Effector CD8-positive, alpha-beta T cell (primary cell): ENCODE data around the gene PDE11A.

ENCODE experiments used
- DNase-seq: peaks from one replicate; lab custom pipeline; 2025; lab: John Stamatoyannopoulos, UW

Gene PDE11A

DNA sequence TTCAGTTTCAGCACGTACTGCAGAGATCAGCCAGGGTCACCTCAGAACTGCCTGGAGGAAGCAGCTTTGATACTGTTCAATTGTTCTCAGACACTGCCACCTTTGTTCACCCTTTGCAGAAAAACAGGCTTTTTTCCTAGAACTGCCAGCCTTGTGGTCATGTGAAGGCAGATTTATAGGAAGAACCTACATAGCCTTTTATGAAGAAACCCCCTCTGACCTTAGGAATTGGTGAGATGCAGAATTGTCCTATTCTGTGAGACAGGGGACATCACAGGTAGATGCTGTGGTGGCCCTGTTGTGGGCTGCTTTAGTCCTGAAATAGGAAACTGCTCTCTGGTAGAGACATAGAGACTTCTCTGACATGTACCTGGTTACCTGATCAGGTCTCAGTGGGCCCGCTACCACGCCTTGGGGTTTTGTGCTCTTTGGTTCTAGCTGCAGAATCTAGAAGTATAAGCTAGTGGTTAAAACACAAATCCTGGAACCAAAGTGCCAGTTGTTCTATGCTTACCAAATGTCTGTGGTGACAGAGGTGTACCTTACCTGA is 473.4 kb downstream of the PDE11A start:
- DNase-seq = no peak

DNA sequence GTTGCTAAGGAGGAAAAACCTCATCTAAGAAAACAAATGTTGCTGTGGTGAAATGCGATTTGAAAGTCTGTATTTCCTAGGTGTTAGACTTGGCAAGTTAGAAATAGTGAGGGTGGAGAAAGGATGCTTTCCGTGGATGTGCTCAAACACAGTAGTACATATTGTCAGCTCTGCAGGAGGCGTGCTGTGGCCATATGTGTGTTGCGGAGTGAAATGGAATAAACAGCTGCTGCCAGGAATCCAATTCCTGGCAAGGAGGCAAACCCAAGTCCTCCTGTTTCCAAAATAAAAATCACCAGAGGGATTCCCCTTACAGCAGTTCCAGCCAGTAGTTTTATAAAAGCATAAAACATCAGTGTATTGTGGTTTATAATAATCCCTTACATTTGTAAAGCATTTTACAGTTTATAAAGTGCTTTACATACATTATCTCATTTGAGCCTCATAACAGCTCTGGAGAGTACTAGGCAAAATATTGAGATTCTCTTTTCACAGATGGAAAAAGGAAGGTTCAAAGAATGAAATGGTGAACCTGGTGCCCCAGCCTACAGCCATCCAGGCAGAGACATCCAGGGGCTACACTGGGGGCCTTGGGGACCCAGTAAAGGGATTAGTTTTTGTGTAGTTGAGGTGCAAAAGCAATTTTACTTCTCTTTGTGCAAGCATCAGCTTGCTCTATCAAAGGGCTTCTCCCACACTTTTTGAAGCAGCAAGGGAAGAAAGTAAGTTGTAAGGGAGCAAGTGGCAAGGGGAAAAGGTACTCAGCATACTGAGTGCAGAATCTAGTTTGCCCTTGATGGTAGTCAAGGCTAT is 474.0 kb downstream of the PDE11A start:
- DNase-seq = no peak

DNA sequence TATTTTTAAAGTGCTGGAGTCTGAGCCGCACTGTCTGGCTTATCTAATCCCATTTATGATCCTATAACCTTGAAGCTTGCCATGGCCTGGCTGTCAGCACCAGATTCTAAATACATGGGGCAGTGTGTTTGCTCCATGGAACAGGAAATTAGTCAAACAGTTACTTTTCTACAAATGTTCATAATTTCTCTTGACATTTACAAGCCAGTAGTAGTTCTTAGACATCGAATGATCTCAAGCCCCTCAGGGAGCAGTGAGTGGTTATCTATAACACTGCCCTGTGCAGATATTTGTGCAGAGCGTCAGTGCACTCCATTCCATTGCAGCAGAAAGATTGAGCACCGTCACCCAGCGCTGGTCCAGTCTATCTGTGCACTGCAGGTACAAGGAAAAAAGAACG is 474.8 kb downstream of the PDE11A start:
- DNase-seq = no peak

DNA sequence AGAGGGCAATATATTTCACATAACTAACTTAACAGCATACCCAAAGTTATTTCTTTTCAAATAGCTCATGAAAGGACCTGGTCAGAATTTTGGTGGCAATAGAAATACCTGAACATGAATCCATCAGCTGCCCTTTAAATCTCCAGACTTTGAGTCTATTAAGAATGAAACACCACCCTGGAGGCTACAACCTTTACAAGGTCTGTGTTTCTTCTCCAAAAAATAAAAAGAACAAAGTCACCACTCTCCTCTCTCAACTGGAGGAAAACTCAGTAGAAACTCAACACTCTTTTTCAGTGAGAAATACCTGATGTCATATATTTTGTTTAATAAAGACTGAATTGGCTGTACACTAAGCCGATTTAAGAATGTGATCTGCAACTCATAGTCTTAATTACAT is 475.7 kb downstream of the PDE11A start:
- DNase-seq = no peak

DNA sequence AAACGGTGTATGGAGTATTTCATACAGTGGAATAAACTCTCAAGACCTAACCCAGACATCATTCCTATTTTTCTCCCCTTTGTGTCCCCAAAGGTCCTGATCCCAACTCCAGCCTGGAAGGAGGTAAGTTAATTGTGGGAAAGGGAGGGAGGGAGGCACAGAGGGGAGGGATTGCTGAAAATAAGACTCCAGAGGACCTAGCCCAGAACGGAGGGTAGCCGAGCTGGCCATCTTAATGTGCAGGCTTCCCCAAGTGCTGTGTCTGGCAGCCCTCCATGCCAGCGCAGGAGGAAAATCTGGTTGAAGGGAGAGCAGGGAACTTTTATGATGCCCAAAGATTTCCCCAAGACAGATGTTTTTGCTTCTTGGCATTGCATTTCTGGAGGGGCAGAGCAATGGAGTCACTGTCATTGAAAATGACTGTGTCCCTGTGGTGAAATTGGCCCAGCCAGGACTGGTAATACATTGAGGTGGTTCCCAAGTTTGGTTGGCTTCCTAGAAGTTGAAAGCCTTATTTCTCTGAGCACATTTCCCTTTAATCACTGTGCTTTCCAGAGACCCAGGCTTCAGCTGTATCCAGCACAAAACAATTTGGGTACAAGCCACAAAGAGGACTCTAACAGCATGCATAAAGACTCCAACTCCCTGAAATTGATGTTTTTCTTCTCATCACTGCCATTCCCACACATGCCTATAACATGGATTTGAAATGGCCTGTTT is 477.3 kb downstream of the PDE11A start:
- no peak for DNase-seq

DNA sequence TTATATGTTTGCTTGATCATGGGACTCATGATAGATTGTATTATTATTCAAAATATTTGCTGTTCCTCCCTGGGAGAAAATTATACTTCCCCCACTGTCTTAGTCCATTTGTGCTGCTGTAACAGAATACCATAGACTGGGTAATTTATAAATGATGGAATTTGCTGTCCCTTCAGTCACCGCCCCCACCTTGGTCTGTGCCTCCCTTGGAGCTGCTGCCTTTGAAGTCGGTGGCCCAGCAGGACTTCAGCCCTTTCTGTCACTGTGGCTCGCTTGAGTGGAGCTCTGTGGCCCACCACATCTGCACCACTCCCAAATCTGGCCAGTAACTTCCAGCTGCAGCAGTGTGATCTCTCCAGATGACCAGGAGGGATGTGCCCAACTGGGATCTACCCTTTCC is 479.2 kb downstream of the PDE11A start:
- DNase-seq = no peak

DNA sequence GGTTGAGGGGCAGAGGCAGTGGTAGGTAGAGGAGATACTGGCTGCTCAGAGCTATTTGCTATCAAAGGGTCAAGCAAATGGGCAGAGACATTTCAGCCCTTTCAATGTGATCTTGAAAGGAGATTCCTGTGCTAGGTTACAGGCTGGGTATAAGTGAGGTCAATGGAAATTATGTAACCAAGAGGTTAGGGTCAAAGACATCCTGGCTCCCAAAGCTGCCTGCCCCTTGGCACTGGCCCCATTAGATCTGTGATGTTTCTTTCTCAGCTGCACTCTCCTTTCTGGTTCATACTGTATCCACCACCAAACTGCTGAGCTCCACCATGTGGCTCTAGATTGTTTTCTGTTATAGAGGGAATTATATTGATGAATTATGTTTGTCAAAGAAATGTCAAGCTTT is 479.6 kb downstream of the PDE11A start:
- DNase-seq = no peak

DNA sequence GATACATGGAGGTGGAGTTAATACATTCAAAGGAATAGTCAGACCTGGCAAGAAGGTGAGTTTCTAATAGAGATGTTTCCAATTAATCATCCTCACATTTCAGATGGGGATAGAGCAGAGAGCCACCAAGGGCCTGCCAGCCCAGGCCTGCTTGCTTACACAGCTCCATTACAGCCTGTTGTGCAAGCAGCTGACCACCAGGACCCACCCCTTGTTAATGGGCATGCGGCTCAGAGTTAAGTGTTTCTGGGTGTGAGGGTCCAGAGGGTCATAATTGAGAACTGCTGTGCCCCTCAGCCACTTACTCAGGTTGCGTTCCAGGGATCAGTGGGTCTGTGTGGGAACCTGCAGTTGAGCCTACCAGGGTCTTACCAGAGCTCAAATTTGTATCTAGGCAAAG is 480.2 kb downstream of the PDE11A start:
- DNase-seq = no peak

DNA sequence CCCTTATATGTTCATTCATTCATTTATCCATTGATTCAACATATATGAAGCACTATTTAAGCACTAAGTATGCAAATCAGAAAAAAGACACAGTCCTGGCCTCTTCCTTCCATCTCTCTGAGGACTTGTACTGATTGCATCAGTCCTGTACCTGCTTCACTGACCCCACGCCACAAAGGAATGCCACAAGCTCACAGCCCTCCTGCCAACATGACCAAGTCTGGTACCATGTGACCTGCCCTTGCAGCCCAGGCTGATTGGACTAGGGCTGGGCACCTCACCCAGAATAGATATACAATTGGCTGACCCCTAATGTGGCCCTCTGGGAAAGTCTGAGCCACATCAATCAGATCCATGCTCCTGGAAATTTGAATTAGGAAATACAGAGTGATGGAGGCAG is 483.4 kb downstream of the PDE11A start:
- no peak for DNase-seq

DNA sequence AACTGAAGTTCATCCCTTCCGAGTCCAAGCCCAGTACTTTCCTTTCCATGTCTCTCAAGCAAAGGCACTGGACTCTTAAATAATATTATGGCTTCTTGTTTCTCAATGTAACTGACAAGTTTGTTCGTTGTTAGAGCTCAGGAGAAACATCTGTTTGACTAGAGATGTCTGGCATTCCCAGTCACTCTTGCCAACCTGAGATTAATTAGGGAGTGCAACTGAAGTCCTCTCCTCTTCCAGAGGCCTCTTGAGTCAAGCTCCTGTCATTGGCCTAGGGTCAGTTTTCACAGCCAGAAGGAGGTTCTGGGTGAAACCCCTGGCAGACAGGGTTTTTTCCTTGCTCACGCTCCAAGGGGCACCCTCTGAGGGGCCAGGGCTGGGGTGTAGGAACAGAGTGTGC is 483.9 kb downstream of the PDE11A start:
- DNase-seq = no peak

DNA sequence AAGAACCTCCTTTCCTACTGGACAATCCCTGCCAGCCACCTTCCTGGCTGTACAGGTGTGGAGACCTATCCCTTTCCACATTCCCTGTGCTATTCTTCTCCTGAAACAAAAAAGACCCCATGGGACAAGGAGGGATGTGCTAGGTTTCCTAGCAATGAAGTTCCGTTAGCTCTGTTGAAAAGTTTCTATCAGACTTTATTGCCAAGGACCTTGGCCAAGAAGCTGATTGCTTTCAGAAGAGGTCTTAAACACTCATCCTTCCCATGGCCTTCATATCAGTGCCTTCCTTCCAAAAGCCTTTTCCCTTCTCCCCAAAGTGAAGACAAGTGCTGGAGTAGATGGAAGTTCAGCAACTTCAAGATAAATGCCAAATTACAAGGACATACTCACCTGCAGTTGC is 485.2 kb downstream of the PDE11A start:
- no peak for DNase-seq

DNA sequence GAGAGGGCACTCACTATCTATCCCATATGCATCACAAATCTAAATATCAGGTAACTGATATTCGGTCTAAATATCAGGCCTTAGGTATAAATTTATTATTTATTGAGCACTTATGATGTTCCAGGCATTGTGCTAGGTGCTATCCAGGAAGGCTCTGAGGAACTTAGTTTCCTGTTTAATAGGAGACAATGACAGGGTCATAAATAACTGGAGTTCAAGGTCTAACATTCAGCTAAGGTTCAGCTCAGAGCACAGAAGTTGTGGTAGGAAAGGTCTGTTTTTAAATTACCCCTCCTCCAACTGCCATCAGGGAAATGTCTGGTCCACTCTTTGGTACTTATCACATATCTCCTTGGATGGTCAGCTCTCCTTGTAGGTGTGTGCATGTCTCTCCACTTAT is 486.4 kb downstream of the PDE11A start:
- no peak for DNase-seq

DNA sequence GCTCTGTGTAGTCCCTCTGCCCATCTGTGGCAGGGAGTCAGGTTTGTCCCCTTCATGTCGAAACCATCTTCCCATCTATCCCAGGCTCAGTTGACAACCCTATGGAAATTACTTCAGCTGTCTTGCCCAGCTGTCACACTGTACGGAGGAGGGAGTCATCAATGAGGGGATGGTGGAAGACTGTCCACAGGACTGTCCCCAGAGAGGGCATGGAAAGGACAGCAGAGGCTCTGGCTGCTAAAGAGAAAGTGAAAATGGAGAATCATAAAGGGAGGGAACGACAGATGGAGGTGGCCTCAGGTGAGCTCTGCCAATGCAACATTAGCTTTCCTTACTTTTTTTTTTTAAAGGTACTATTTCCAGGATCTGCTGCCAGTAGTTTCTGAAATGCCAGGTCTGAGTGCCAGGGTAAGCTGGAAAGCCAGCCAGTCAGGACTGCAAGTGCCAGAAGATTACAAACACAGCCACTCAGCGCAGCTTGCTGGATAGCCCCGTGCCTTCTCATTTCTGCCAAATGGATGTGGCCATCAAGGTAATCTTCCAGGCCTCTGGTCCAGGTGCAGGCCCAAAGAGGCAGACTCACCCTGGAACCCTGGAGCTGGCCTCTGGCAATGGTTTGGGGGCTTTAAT is 487.2 kb downstream of the PDE11A start:
- DNase-seq = no peak

DNA sequence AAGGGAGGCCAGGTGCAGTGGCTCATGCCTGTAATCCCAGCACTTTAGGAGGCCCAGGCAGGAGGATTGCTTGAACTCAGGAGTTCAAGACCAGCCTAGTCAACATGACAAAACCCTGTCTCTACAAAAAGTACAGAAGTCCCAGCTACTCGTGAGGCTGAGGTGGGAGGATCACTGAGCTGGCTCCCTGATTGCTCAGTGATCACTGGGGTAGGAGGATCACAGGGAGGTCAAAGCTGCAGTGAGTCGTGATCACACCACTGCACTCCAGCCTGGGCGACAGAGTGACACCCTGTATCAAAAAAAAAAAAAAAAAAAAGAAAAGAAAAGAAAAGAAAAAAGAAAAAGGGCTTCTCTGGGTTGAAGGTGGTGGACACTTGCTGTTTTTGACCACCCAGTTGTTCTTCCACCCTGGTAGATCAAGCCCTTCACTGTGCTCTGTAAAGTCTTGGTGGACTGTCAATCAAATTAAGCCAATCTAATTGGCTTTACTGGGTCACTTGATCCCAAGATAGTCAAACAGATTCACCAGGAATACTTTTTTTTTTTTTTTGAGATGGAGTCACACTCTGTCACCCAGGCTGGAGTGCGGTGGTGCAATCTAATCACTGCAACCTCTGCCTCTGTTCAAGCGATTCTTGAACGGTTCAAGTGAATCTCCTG is 488.4 kb downstream of the PDE11A start:
- DNase-seq = no peak

DNA sequence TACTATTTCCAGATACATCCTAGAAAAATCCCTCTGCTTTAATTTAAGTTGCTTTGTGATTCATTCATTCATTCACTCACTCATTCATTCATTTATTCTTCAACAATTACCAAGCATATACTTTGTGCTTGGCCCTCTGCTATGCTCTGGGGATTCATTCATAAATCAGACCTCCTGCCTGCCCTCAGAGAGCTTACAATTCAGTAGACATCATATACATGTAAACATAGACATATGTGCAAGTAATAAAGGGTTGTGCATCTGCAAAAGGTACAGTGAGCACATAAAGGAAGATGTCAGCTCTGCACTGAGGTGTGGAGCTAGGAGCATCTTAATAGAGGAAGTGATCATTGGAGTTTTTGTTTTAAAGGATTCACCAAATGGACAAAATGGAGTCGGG is 490.6 kb downstream of the PDE11A start:
- no peak for DNase-seq

DNA sequence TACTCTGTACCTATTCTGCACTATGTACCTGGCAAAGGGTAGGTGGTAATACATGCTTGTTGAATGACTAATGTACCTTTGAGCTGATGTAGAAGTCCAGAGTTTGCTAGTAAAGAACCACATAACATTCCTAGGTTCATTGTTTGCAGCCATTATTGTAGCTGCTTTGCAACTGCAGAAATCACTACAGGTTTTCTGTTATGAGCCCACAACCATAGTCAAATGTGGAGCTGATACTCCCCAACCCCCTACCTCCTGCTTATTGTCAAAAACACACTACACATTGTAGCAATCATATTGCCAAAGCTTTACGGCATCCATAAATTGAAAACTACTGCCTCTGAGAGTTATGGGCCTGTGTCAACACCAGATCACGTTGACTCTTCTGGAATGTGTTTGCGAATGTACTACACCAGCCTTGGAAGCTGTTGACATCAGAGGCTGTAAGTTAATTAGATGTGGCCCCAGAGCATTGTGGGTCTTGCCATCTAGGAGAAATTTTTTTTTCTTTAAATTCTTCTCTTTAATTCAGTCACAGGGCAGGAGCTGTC is 493.0 kb downstream of the PDE11A start:
- DNase-seq = no peak

DNA sequence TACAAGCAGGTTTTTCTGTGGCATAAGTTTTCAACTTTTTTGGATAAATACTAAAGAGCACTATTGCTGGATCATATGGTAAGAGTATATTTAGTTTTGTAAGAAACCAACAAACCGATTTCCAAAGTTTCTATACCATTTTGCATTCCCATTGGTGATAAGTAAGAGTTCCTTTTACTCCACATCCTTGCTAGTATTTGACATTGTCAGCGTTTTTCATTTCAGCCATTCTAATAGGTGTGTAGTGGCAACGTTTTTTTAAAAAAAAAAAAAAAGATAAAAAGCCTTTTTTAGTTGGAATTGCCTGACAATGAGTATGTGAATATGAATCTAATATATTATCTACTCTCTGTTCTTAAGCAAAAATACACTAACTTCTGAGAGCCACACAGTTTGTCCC is 494.1 kb downstream of the PDE11A start:
- no peak for DNase-seq

DNA sequence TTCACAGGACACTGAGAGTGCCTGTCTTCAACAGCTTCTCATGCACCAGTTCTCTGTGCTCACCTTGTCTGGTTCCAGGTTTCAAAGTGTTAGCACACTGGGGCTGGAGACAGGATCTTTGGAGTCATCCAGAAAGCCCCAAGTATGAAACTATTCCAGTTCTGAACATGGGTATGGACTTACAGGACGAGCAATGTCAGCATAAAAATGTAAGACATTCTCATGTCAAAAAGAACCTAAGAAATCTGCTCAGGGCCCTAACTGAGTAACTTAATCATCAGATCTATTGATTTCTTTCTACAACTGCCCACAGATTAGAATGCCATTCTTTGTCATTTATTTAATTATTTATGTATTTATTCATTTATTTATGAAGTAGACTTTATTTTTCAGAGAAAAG is 495.5 kb downstream of the PDE11A start:
- no peak for DNase-seq

DNA sequence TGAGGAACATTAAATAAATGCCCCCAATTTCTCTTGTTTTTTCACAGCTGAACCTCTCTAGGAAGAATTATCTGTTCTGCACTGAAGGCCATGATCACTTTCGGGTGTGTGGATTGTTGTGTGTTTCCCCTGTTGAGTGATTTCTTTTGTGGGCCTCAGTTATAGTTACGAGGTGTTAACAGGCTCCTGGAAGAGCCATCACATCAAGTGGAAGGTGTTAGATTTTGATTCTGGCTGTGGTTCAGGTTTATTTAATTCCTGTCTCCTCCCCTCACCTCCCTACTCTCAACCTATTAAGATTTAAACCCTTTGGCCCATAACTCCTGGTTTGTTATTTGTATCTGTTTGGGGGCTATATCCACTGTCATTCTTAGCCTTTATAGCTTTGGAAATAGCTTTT is 497.2 kb downstream of the PDE11A start:
- no peak for DNase-seq

DNA sequence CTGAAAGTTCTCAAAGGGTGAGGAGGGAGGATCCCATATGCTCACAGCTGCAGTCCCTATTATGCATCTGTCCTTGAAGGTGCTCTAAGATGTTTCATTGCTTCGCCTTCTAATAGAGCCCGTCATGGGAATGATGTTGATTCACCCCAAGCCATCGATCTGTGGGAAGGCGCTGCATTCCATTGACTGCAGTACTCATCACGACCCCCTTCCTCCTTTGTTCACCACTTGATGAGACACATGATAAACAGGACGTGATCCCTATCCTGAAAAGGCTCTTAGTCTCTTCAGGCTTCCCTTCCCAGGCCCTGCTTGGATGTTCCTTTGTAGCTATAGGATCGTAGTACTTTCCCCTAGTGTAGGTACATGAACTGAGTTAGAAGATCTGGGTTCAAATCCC is 498.2 kb downstream of the PDE11A start:
- DNase-seq = no peak
